Panc1 (cell line): Measurements from ENCODE around the gene ZCCHC4. TPM values are rescaled to one million over a fixed set of nuclear protein-coding genes. Genes with fewer than 3 reads are reported as not detected.
"Not testable (repeated sequence)": the region's sequence is repeated elsewhere in the genome, so short reads cannot be mapped to it uniquely, and the experiment has no call there.

Source experiments
- ATAC-seq: fragments of 200-7000 bp; cut with Tn5 transposase; 2 replicates; pipeline ENCODE4 v1.9.1; 2020; ENCODE audit warnings: mild to moderate bottlenecking, moderate library complexity
- BruUV-seq: library from RNA; stranded (reverse); fragments of 400-500 nt; replicated peaks from 2 replicates; lab custom pipeline; 2021; lab: Mats Ljungman, UMichigan
- CTCF ChIA-PET: fragments of 300-600 bp; sonication (Branson Sonifier 250); formaldehyde crosslinking; loops from one replicate; lab custom pipeline; 2022; ENCODE audit warnings: antibody characterized with exemption; lab: Charles Lee
- POLR2A ChIA-PET: fragments of 300-600 bp; sonication (Branson Sonifier 250); formaldehyde crosslinking; loops from one replicate; lab custom pipeline; 2022; ENCODE audit warnings: antibody characterized with exemption; lab: Charles Lee
- DNase-seq: peaks from one replicate; pipeline ENCODE4 v3.0.0-alpha.2; 2010; ENCODE audit warnings: low read depth, low spot score
- H3K27ac ChIP-seq: 2 replicates; pipeline ENCODE4 v1.5.1; 2011; ENCODE audit warnings: mild to moderate bottlenecking, low read length, inconsistent platforms
- H3K27me3 ChIP-seq: fragments of 200-500 bp; sonication (Bioruptor generic); 2 replicates; pipeline ENCODE4 v1.6.0; 2014; ENCODE audit warnings: low read length, inconsistent platforms; ENCODE audit not compliant: control insufficient read depth, insufficient read depth
- H3K36me3 ChIP-seq: fragments of 200-500 bp; sonication (Bioruptor generic); 2 replicates; pipeline ENCODE4 v1.5.1; 2014; ENCODE audit warnings: inconsistent platforms, mild to moderate bottlenecking, low read length, moderate library complexity; ENCODE audit not compliant: control insufficient read depth, insufficient read depth
- H3K4me1 ChIP-seq: 2 replicates; pipeline ENCODE4 v1.5.1; 2011; ENCODE audit warnings: inconsistent platforms, mild to moderate bottlenecking, low read length, moderate library complexity; ENCODE audit not compliant: control insufficient read depth, insufficient read depth
- H3K4me3 ChIP-seq, 2 experiments: 2 replicates each; pipeline ENCODE4 v1.5.1; 2011 to 2012; ENCODE audit warnings: low read depth in 2 of 2, low read length in 2 of 2, mild to moderate bottlenecking in 2 of 2, inconsistent platforms in 1 of 2, moderate library complexity in 1 of 2
- H3K9me3 ChIP-seq: fragments of 200-500 bp; sonication (Bioruptor generic); 2 replicates; pipeline ENCODE4 v1.5.1; 2014; ENCODE audit warnings: low read depth, mild to moderate bottlenecking, inconsistent platforms, low read length, moderate library complexity; ENCODE audit not compliant: control insufficient read depth, insufficient read depth
- POLR2AphosphoS5 ChIP-seq: IDR thresholded peaks from 2 replicates; pipeline ENCODE4 v1.6.1; 2012; ENCODE audit warnings: mild to moderate bottlenecking, low read depth, low read length, moderate library complexity
- SIN3A ChIP-seq: IDR thresholded peaks from 2 replicates; pipeline ENCODE4 v1.6.1; 2012; ENCODE audit warnings: low read depth, mild to moderate bottlenecking, low read length, moderate library complexity, borderline replicate concordance; ENCODE audit not compliant: insufficient read depth
- TCF7L2 ChIP-seq: IDR thresholded peaks from 2 replicates; pipeline ENCODE4 v1.6.1; 2011; ENCODE audit warnings: mild to moderate bottlenecking, low read depth, low read length, inconsistent platforms
- in situ Hi-C: cut with HindIII; loops from 2 replicates; pipeline ENCODE4 v1.10.0; 2016; ENCODE audit warnings: low sequenced_read_pairs, low pct_unique_long_range_greater_than_20kb
- intact Hi-C: fragments of 100-400 bp; cut with micrococcal nuclease; formaldehyde crosslinking; loops from one replicate; pipeline ENCODE4 v1.10.0; 2022; ENCODE audit not compliant: unreplicated experiment
- total RNA-seq: library from RNA; stranded (reverse); gene quantifications from one replicate; pipeline ENCODE4 v1.2.1, GENCODE V29; 2021; ENCODE audit not compliant: unreplicated experiment
- TF ChIP-seq, protein P1 (sequence below), 2 experiments: IDR thresholded peaks; 2 replicates each; pipeline ENCODE4 v1.6.1; 2011 to 2012; ENCODE audit warnings: low read depth in 2 of 2, control low read depth in 1 of 2, low read length in 1 of 2, mild to moderate bottlenecking in 1 of 2, moderate library complexity in 1 of 2; ENCODE audit not compliant: insufficient read depth in 1 of 2
- TF ChIP-seq, protein P2 (sequence below): fragments of 450-650 bp; IDR thresholded peaks from 2 replicates; pipeline ENCODE4 v1.5.1; 2017; ENCODE audit warnings: mild to moderate bottlenecking

Gene ZCCHC4
- total RNA-seq, 1 experiment from 2014 or later, result 6.0 TPM

DNA sequence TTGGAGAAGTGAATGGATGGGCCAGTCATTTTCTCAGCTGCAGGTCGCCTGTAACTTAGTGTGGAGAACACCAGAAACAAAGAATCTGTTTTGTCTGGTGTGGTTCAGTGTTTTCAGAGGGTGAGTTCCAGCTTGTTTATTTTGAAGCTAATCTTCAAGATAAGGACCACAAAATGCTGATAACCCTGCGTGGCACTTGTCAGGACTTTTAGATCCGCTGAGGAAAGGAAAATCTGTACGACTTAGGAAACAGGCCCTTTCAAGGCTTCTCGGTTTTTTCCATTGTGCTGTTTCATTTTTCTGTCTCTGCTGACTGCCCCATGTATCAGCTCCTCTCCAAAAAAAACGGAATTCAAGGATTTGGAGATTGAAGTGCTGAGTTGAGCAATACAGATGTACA, 55.7 kb downstream of the ZCCHC4 start:
- H3K36me3 ChIP-seq, result no peaks in the 10 kb centered on the region; the same call in 1 of the 2 replicates
- no peak overlapping the region for H3K27ac ChIP-seq
- no peaks in the 10 kb centered on the region for H3K4me1 ChIP-seq
- POLR2A ChIA-PET, result no interaction called here
- no peak for TF ChIP-seq POLR2AphosphoS5
- no TSS peak for BruUV-seq
- intact Hi-C loops, result loop anchor here (5.0 to 10.0 kb wide), 2 partner anchors 204 to 386 kb away; partner anchors contain the start of gene SEPSECS
- no peak for ATAC-seq
- no peak overlapping the region for H3K4me3 ChIP-seq
- no peaks in the 10 kb centered on the region for H3K9me3 ChIP-seq
- in situ Hi-C loops, result no loop called here
- no peaks in the 10 kb centered on the region for H3K27me3 ChIP-seq
- DNase-seq, result no peak
- CTCF ChIA-PET, result no interaction called here

DNA sequence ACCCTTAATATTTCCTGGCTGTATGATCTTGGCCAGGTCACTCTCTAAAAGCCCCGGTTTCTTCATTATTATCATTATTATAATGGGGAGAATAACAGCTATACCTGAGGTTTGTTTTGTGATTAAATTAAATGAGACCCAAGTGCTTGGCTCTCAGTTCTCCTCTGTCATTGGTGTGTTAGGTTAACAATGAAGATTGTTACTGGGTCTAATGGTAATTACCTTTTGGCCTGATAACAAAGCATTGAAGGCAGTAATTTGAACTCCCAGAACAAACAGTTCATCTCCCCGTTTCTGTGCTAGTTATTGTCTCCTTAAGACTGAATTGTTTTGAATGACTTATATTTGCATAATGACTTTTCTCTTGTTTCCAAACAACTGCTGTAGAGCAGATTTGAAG, 57.7 kb downstream of the ZCCHC4 start:
- Histone ChIP-seq H3K4me3 (no peak overlapping the region), H3K36me3 (no peaks in the 10 kb centered on the region; the same call in 1 of the 2 replicates), H3K27ac (no peak overlapping the region), H3K27me3 (no peaks in the 10 kb centered on the region), H3K4me1 (no peaks in the 10 kb centered on the region; the same call in 1 of the 2 replicates), H3K9me3 (no peaks in the 10 kb centered on the region)
- intact Hi-C loops (no loop called here), in situ Hi-C loops (no loop called here)
- no peak for ATAC-seq
- no peak for DNase-seq
- no peak for TF ChIP-seq SIN3A
- TF ChIP-seq, protein P1, sequence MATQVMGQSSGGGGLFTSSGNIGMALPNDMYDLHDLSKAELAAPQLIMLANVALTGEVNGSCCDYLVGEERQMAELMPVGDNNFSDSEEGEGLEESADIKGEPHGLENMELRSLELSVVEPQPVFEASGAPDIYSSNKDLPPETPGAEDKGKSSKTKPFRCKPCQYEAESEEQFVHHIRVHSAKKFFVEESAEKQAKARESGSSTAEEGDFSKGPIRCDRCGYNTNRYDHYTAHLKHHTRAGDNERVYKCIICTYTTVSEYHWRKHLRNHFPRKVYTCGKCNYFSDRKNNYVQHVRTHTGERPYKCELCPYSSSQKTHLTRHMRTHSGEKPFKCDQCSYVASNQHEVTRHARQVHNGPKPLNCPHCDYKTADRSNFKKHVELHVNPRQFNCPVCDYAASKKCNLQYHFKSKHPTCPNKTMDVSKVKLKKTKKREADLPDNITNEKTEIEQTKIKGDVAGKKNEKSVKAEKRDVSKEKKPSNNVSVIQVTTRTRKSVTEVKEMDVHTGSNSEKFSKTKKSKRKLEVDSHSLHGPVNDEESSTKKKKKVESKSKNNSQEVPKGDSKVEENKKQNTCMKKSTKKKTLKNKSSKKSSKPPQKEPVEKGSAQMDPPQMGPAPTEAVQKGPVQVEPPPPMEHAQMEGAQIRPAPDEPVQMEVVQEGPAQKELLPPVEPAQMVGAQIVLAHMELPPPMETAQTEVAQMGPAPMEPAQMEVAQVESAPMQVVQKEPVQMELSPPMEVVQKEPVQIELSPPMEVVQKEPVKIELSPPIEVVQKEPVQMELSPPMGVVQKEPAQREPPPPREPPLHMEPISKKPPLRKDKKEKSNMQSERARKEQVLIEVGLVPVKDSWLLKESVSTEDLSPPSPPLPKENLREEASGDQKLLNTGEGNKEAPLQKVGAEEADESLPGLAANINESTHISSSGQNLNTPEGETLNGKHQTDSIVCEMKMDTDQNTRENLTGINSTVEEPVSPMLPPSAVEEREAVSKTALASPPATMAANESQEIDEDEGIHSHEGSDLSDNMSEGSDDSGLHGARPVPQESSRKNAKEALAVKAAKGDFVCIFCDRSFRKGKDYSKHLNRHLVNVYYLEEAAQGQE (IDR thresholded peaks at IDR 0.05; ENCODE audit: insufficient read depth in 1 of 2, low read depth in 2 of 2, low read length in 1 of 2), result no peak
- no peak for TF ChIP-seq TCF7L2
- TF ChIP-seq, protein P2, sequence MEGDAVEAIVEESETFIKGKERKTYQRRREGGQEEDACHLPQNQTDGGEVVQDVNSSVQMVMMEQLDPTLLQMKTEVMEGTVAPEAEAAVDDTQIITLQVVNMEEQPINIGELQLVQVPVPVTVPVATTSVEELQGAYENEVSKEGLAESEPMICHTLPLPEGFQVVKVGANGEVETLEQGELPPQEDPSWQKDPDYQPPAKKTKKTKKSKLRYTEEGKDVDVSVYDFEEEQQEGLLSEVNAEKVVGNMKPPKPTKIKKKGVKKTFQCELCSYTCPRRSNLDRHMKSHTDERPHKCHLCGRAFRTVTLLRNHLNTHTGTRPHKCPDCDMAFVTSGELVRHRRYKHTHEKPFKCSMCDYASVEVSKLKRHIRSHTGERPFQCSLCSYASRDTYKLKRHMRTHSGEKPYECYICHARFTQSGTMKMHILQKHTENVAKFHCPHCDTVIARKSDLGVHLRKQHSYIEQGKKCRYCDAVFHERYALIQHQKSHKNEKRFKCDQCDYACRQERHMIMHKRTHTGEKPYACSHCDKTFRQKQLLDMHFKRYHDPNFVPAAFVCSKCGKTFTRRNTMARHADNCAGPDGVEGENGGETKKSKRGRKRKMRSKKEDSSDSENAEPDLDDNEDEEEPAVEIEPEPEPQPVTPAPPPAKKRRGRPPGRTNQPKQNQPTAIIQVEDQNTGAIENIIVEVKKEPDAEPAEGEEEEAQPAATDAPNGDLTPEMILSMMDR, result no peak
- no peak for TF ChIP-seq POLR2AphosphoS5
- POLR2A ChIA-PET, result no interaction called here
- CTCF ChIA-PET, result no interaction called here
- BruUV-seq, result no TSS peak

DNA sequence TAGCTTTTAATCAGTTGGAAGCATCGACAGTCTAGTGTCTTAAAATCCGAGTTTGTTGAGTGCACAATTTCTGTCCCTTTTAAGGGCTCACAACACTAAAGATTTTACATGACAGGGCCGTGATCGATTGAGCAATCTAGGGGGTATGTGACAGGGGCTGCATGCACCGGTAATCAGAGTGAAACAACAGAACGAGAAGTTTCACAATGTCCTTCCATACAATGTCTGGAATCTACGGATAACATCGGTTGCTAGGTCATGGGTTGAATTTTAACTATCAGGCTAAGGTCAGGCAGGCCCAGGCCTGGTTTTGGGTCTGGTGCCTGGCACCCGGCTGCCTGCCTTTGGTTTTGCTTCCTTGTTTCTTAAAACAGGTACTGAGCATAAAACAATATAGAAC, 60.0 kb downstream of the ZCCHC4 start:
- H3K27me3 ChIP-seq, intact Hi-C loops, in situ Hi-C loops, H3K36me3 ChIP-seq, DNase-seq, H3K4me1 ChIP-seq, POLR2A ChIA-PET, H3K4me3 ChIP-seq, H3K9me3 ChIP-seq, H3K27ac ChIP-seq, ATAC-seq, CTCF ChIA-PET, BruUV-seq: not testable (repeated sequence)
